Neural progenitor cell (in vitro differentiated cells): Measurements from ENCODE around the gene ZKSCAN5. TPM values are rescaled to one million over a fixed set of nuclear protein-coding genes. Genes with fewer than 3 reads are reported as not detected.

Experiments
- DNase-seq: peaks from one replicate; pipeline ENCODE4 v3.0.0-alpha.2; 2016; ENCODE audit warnings: low spot score
- H2AFZ ChIP-seq: fragments of 200-600 bp; sonication (generic); replicated peaks from 2 replicates; pipeline ENCODE4 v1.6.1; 2016; ENCODE audit warnings: antibody characterized with exemption
- H3F3A ChIP-seq: fragments of 200-600 bp; sonication (generic); 2 replicates; pipeline ENCODE4 v1.6.1; 2016; ENCODE audit warnings: antibody characterized with exemption, low read depth
- H3K27ac ChIP-seq: fragments of 200-600 bp; sonication (generic); 2 replicates; pipeline ENCODE4 v1.5.1; 2016; ENCODE audit warnings: mild to moderate bottlenecking
- H3K27me3 ChIP-seq: fragments of 200-600 bp; sonication (generic); 2 replicates; pipeline ENCODE4 v1.6.1; 2016; ENCODE audit warnings: mild to moderate bottlenecking, moderate library complexity
- H3K36me3 ChIP-seq: fragments of 200-600 bp; sonication (generic); 2 replicates; pipeline ENCODE4 v1.5.1; 2016
- H3K4me1 ChIP-seq: fragments of 200-600 bp; sonication (generic); 2 replicates; pipeline ENCODE4 v1.6.1; 2016; ENCODE audit warnings: mixed run types
- H3K4me2 ChIP-seq: fragments of 200-600 bp; sonication (generic); 2 replicates; pipeline ENCODE4 v1.6.1; 2016
- H3K4me3 ChIP-seq: fragments of 200-600 bp; sonication (generic); 2 replicates; pipeline ENCODE4 v1.5.1; 2016
- H3K79me2 ChIP-seq: fragments of 200-600 bp; sonication (generic); 2 replicates; pipeline ENCODE4 v1.6.1; 2016; ENCODE audit warnings: low read depth
- H3K9ac ChIP-seq: fragments of 200-600 bp; sonication (generic); 2 replicates; pipeline ENCODE4 v1.6.1; 2016
- H3K9me3 ChIP-seq: fragments of 200-600 bp; sonication (generic); 2 replicates; pipeline ENCODE4 v1.5.1; 2016; ENCODE audit warnings: low read depth
- H4K20me1 ChIP-seq: fragments of 200-600 bp; sonication (generic); 2 replicates; pipeline ENCODE4 v1.6.1; 2016; ENCODE audit warnings: low read depth
- H3K27ac Mint-ChIP-seq: 3 replicates; pipeline ENCODE4 v1.8.0; 2021; ENCODE audit warnings: mixed read lengths
- H3K27me3 Mint-ChIP-seq: 2 replicates; pipeline ENCODE4 v1.8.0; 2022; ENCODE audit warnings: low read depth, mild to moderate bottlenecking, inconsistent platforms, moderate library complexity, mixed read lengths; ENCODE audit not compliant: insufficient read depth
- H3K36me3 Mint-ChIP-seq: 3 replicates; pipeline ENCODE4 v1.8.0; 2021; ENCODE audit warnings: mixed read lengths
- H3K4me1 Mint-ChIP-seq: 3 replicates; pipeline ENCODE4 v1.8.0; 2021; ENCODE audit warnings: mixed read lengths
- H3K4me3 Mint-ChIP-seq: 3 replicates; pipeline ENCODE4 v1.8.0; 2021; ENCODE audit warnings: mild to moderate bottlenecking, moderate library complexity, mixed read lengths
- H3K9me3 Mint-ChIP-seq: 3 replicates; pipeline ENCODE4 v1.8.0; 2020; ENCODE audit warnings: mixed read lengths
- EZH2 ChIP-seq: fragments of 200-600 bp; sonication (generic); IDR thresholded peaks from 2 replicates; pipeline ENCODE4 v1.6.1; 2017; ENCODE audit warnings: antibody characterized with exemption, mild to moderate bottlenecking, moderate library complexity
- EZH2phosphoT487 ChIP-seq: fragments of 200-600 bp; sonication (generic); IDR thresholded peaks from 2 replicates; pipeline ENCODE4 v1.6.1; 2017; ENCODE audit warnings: antibody characterized with exemption
- total RNA-seq: library from RNA; depleted of rRNA; stranded (reverse); fragments of >200 nt; gene quantifications from 2 replicates; pipeline ENCODE4 v1.2.3, GENCODE V29; 2015; ENCODE audit warnings: low replicate concordance
- TF ChIP-seq, protein P1 (sequence below): fragments of 200-600 bp; sonication (generic); IDR thresholded peaks from 2 replicates; pipeline ENCODE4 v1.5.1; 2017; ENCODE audit warnings: antibody characterized with exemption, mild to moderate bottlenecking

ZKSCAN5 gene
- total RNA-seq, 1 donor from 2014 or later, result 23.3 TPM

DNA sequence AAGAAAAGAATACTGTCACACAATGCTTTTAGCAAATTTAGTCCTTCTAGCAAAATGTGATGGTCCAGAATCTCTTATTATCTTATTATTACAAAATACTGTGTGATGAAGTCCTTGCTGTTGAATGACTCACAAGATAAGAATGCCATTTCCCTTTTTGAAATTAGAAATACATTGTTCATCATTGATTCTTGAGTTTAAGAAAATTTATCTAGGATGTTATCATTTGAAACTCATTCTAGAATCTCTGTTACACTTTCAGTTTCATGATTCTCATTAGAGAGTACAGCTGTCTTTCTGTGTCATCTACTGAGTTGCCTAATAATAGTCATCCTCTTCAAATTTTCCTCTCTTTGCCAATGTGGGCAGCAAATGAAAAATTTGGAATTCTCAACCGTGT is 9.6 kb downstream of the ZKSCAN5 start:
- H3K4me2 ChIP-seq, result no peak overlapping the region
- no peaks in the 10 kb centered on the region for H3K36me3 ChIP-seq
- TF ChIP-seq EZH2 (no peak), EZH2phosphoT487 (no peak)
- TF ChIP-seq, protein P1, sequence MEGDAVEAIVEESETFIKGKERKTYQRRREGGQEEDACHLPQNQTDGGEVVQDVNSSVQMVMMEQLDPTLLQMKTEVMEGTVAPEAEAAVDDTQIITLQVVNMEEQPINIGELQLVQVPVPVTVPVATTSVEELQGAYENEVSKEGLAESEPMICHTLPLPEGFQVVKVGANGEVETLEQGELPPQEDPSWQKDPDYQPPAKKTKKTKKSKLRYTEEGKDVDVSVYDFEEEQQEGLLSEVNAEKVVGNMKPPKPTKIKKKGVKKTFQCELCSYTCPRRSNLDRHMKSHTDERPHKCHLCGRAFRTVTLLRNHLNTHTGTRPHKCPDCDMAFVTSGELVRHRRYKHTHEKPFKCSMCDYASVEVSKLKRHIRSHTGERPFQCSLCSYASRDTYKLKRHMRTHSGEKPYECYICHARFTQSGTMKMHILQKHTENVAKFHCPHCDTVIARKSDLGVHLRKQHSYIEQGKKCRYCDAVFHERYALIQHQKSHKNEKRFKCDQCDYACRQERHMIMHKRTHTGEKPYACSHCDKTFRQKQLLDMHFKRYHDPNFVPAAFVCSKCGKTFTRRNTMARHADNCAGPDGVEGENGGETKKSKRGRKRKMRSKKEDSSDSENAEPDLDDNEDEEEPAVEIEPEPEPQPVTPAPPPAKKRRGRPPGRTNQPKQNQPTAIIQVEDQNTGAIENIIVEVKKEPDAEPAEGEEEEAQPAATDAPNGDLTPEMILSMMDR, result no peak
- no peaks in the 10 kb centered on the region for H3F3A ChIP-seq
- Mint-ChIP-seq H3K9me3 (no peaks in the 10 kb centered on the region), H3K4me3 (no peak overlapping the region), H3K27me3 (peaks cover 3% of the 10 kb centered on the region), H3K4me1 (no peaks in the 10 kb centered on the region), H3K36me3 (peaks cover 24% of the 10 kb centered on the region), H3K27ac (no peak overlapping the region)
- no peak overlapping the region for H3K27ac ChIP-seq
- H4K20me1 ChIP-seq, result no peaks in the 10 kb centered on the region
- peaks cover 16% of the 10 kb centered on the region for H3K79me2 ChIP-seq
- no peak overlapping the region for H3K4me3 ChIP-seq
- H3K27me3 ChIP-seq, result no peaks in the 10 kb centered on the region
- H3K9ac ChIP-seq, result no peak overlapping the region
- H2AFZ ChIP-seq, result no peak overlapping the region
- DNase-seq, result no peak
- no peaks in the 10 kb centered on the region for H3K4me1 ChIP-seq
- H3K9me3 ChIP-seq, result no peaks in the 10 kb centered on the region

DNA sequence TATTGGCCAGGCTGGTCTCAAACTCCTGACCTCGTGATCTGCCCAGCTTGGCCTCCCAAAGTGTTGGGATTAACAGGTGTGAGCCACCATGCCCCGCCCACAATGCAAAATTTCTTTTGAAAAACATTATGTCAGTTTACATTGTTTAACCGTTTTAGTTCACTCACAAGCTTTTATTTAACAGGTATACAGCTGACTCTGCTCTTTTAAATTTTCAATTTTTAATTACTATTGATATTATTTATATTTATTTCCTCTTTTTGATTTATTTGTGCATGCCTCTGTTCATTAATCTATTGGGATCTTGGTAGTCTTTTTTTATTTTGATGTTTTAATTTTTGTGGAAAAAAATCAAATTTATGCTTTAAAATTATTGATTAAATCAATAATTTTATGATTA is 16.9 kb downstream of the ZKSCAN5 start:
- no peaks in the 10 kb centered on the region for H3K4me1 Mint-ChIP-seq
- TF ChIP-seq EZH2 (no peak), EZH2phosphoT487 (no peak)
- TF ChIP-seq, protein P1, result no peak

DNA sequence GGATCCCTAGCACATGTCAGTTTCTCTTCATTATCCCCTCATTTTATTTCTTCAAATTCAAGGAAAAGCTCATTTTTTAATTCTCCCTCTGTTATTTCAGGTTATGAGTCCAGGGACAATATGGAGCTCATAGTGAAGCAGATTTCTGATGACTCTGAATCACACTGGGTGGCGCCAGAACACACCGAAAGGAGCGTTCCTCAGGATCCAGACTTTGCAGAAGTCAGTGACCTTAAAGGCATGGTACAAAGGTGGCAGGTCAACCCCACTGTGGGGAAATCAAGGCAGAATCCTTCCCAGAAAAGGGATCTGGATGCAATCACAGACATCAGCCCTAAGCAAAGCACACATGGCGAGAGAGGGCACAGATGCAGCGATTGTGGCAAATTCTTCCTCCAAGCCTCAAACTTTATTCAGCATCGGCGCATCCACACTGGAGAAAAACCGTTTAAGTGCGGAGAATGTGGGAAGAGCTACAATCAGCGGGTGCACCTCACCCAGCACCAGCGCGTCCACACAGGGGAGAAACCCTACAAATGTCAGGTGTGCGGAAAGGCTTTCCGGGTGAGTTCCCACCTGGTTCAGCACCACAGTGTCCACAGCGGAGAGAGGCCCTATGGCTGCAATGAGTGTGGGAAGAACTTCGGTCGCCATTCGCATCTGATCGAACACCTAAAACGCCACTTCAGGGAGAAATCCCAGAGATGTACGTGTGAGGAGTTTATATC is 21.4 kb downstream of the ZKSCAN5 start:
- peaks cover 8% of the 10 kb centered on the region for H3K9me3 ChIP-seq
- H3K9me3 Mint-ChIP-seq, result peaks cover 29% of the 10 kb centered on the region
- H3K4me3 ChIP-seq, result no peak overlapping the region
- peaks cover under 1% of the 10 kb centered on the region for H3F3A ChIP-seq
- H3K4me3 Mint-ChIP-seq, result no peak overlapping the region
- H3K79me2 ChIP-seq, result no peaks in the 10 kb centered on the region
- no peak overlapping the region for H3K27ac ChIP-seq
- H3K4me1 ChIP-seq, result no peaks in the 10 kb centered on the region
- H3K27me3 Mint-ChIP-seq, result peaks cover 10% of the 10 kb centered on the region
- H3K36me3 Mint-ChIP-seq, result peaks cover 55% of the 10 kb centered on the region
- H3K4me2 ChIP-seq, result no peak overlapping the region
- no peak for TF ChIP-seq EZH2phosphoT487
- TF ChIP-seq, protein P1, result peak; percentile 42
- TF ChIP-seq EZH2, result no peak
- H3K4me1 Mint-ChIP-seq, result no peaks in the 10 kb centered on the region
- H3K27me3 ChIP-seq, result no peaks in the 10 kb centered on the region
- H4K20me1 ChIP-seq, result no peaks in the 10 kb centered on the region
- H3K36me3 ChIP-seq, result peaks cover 19% of the 10 kb centered on the region
- no peak overlapping the region for H3K9ac ChIP-seq
- H2AFZ ChIP-seq, result no peak overlapping the region
- peak; percentile 17 for DNase-seq
- no peak overlapping the region for H3K27ac Mint-ChIP-seq

More for the DNA sequence above, 16.9 kb downstream of the ZKSCAN5 start:
- H3K9ac ChIP-seq, result no peak overlapping the region
- H4K20me1 ChIP-seq, result no peaks in the 10 kb centered on the region
- no peaks in the 10 kb centered on the region for H3K79me2 ChIP-seq
- Mint-ChIP-seq H3K9me3 (no peaks in the 10 kb centered on the region), H3K27me3 (peaks cover 2% of the 10 kb centered on the region), H3K27ac (no peak overlapping the region), H3K36me3 (peaks cover 32% of the 10 kb centered on the region), H3K4me3 (no peak overlapping the region)
- no peak overlapping the region for H3K27ac ChIP-seq
- no peak overlapping the region for H3K4me2 ChIP-seq
- H3K27me3 ChIP-seq, result no peaks in the 10 kb centered on the region
- H3F3A ChIP-seq, result no peaks in the 10 kb centered on the region
- no peak overlapping the region for H2AFZ ChIP-seq
- H3K36me3 ChIP-seq, result no peaks in the 10 kb centered on the region
- H3K4me3 ChIP-seq, result no peak overlapping the region
- no peaks in the 10 kb centered on the region for H3K4me1 ChIP-seq
- no peak for DNase-seq
- no peaks in the 10 kb centered on the region for H3K9me3 ChIP-seq
